Measurements from ENCODE around the gene SRSF8.

The SRSF8 gene

GRCh38 chr11:95119361-95120060 is 52.8 kb downstream of the SRSF8 start:
- TF ChIP-seq ZNF274 (IDR thresholded peaks at IDR 0.05; ENCODE audit: low read depth, low read length), result no peak

More at GRCh38 chr11:95119361-95120060, 52.8 kb downstream of the SRSF8 start:
- H3K4me3 ChIP-seq (ENCODE audit: low read length), result no peak overlapping the region

Data from GM08714 (cell line).